HEK293 (cell line): ENCODE measurements around the gene ALDH1B1.

Source experiments
- CTCF ChIA-PET: fragments of 350-600 bp; formaldehyde crosslinking; extraction: SDS; loops from one replicate; lab custom pipeline; 2021; ENCODE audit warnings: antibody characterized with exemption; lab: Yijun Ruan, JAX
- POLR2A ChIA-PET: fragments of 300-600 bp; formaldehyde crosslinking; extraction: SDS; loops from one replicate; lab custom pipeline; 2020; ENCODE audit warnings: antibody characterized with exemption, inconsistent platforms; lab: Yijun Ruan, JAX
- H3K27ac ChIP-seq: fragments of 200-500 bp; sonication (Bioruptor generic); 2 replicates; pipeline ENCODE4 v1.5.1; 2014; ENCODE audit warnings: low read depth, low read length, control low read depth, inconsistent platforms; ENCODE audit errors: extremely low read depth
- H3K36me3 ChIP-seq, 2 experiments: fragments of 200-500 bp in 1 of 2; sonication (Bioruptor generic) in 1 of 2; 1 replicate in 1 of 2; 2 replicates in 1 of 2; pipeline ENCODE4 v1.5.1; 2014 to 2017; ENCODE audit warnings: inconsistent platforms in 2 of 2, low read length in 2 of 2; ENCODE audit not compliant: control insufficient read depth in 2 of 2, insufficient read depth in 1 of 2
- H3K4me1 ChIP-seq: fragments of 200-500 bp; sonication (Bioruptor generic); 2 replicates; pipeline ENCODE4 v1.5.1; 2014; ENCODE audit warnings: mild to moderate bottlenecking, low read length, inconsistent platforms; ENCODE audit not compliant: control insufficient read depth, insufficient read depth
- H3K4me3 ChIP-seq: 2 replicates; pipeline ENCODE4 v1.5.1; 2011; ENCODE audit warnings: low read depth, mild to moderate bottlenecking, control low read depth, low read length, moderate library complexity
- H3K9me3 ChIP-seq: fragments of 200-500 bp; sonication (Bioruptor generic); 2 replicates; pipeline ENCODE4 v1.5.1; 2014; ENCODE audit warnings: low read depth, low read length, inconsistent platforms; ENCODE audit not compliant: control insufficient read depth, insufficient read depth
- HOXA7 ChIP-seq: sonication (generic); formaldehyde crosslinking; IDR thresholded peaks from 2 replicates; pipeline ENCODE4 v1.8.1; 2022; ENCODE audit warnings: missing genetic modification reagents, borderline replicate concordance
- HOXD13 ChIP-seq: sonication (generic); formaldehyde crosslinking; IDR thresholded peaks from 2 replicates; pipeline ENCODE4 v1.8.0; 2022; ENCODE audit warnings: missing genetic modification reagents, borderline replicate concordance
- KLF1 ChIP-seq: fragments of 450-650 bp; formaldehyde crosslinking; IDR thresholded peaks from 2 replicates; pipeline ENCODE4 v1.5.1; 2016; ENCODE audit warnings: missing biosample characterization, missing genetic modification characterization
- ZBTB6 ChIP-seq: fragments of 450-650 bp; formaldehyde crosslinking; IDR thresholded peaks from 2 replicates; pipeline ENCODE4 v1.5.1; 2017; ENCODE audit warnings: missing biosample characterization, missing genetic modification characterization
- ZBTB8A ChIP-seq: fragments of 450-650 bp; formaldehyde crosslinking; IDR thresholded peaks from 2 replicates; pipeline ENCODE4 v1.5.1; 2016; ENCODE audit warnings: missing biosample characterization, missing genetic modification characterization
- ZFHX2 ChIP-seq: fragments of 450-650 bp; formaldehyde crosslinking; conservative IDR thresholded peaks from 2 replicates; pipeline ENCODE4 v1.5.1; 2016; ENCODE audit warnings: missing biosample characterization, missing genetic modification characterization
- ZFP3 ChIP-seq: fragments of 450-650 bp; formaldehyde crosslinking; IDR thresholded peaks from 2 replicates; pipeline ENCODE4 v1.5.1; 2016; ENCODE audit warnings: low read depth, missing biosample characterization, missing genetic modification characterization
- ZFP37 ChIP-seq: fragments of 450-650 bp; formaldehyde crosslinking; IDR thresholded peaks from 2 replicates; pipeline ENCODE4 v1.5.1; 2016; ENCODE audit warnings: missing biosample characterization, missing genetic modification characterization
- ZNF140 ChIP-seq: fragments of 450-650 bp; formaldehyde crosslinking; IDR thresholded peaks from 2 replicates; pipeline ENCODE4 v1.5.1; 2016; ENCODE audit warnings: missing biosample characterization, missing genetic modification characterization
- ZNF146 ChIP-seq: fragments of 450-650 bp; formaldehyde crosslinking; IDR thresholded peaks from 2 replicates; pipeline ENCODE4 v1.5.1; 2016; ENCODE audit warnings: missing biosample characterization, missing genetic modification characterization
- ZNF24 ChIP-seq: fragments of 450-650 bp; formaldehyde crosslinking; IDR thresholded peaks from 2 replicates; pipeline ENCODE4 v1.5.1; 2016; ENCODE audit warnings: missing biosample characterization, missing genetic modification characterization
- ZNF292 ChIP-seq: fragments of 450-650 bp; formaldehyde crosslinking; IDR thresholded peaks from 2 replicates; pipeline ENCODE4 v1.5.1; 2016; ENCODE audit warnings: low read depth, missing biosample characterization, missing genetic modification characterization, borderline replicate concordance
- ZNF366 ChIP-seq: fragments of 450-650 bp; formaldehyde crosslinking; conservative IDR thresholded peaks from 2 replicates; pipeline ENCODE4 v1.5.1; 2016; ENCODE audit warnings: missing biosample characterization, missing genetic modification characterization
- ZNF37A ChIP-seq: fragments of 450-650 bp; IDR thresholded peaks from 2 replicates; pipeline ENCODE4 v1.5.1; 2018; ENCODE audit warnings: missing biosample characterization, missing genetic modification characterization
- ZNF391 ChIP-seq: fragments of 450-650 bp; formaldehyde crosslinking; IDR thresholded peaks from 2 replicates; pipeline ENCODE4 v1.5.1; 2016; ENCODE audit warnings: low read depth, missing biosample characterization, missing genetic modification characterization, borderline replicate concordance
- ZNF510 ChIP-seq: fragments of 450-650 bp; formaldehyde crosslinking; IDR thresholded peaks from 2 replicates; pipeline ENCODE4 v1.5.1; 2018; ENCODE audit warnings: mild to moderate bottlenecking, missing genetic modification characterization, missing biosample characterization; ENCODE audit not compliant: insufficient replicate concordance
- ZNF514 ChIP-seq: fragments of 450-650 bp; formaldehyde crosslinking; IDR thresholded peaks from 2 replicates; pipeline ENCODE4 v1.5.1; 2016; ENCODE audit warnings: missing biosample characterization, missing genetic modification characterization
- ZNF600 ChIP-seq: fragments of 450-650 bp; formaldehyde crosslinking; IDR thresholded peaks from 2 replicates; pipeline ENCODE4 v1.5.1; 2016; ENCODE audit warnings: missing biosample characterization, missing genetic modification characterization
- ZNF654 ChIP-seq: fragments of 450-650 bp; formaldehyde crosslinking; IDR thresholded peaks from 2 replicates; pipeline ENCODE4 v1.5.1; 2016; ENCODE audit warnings: low read depth, missing biosample characterization, missing genetic modification characterization
- ZNF707 ChIP-seq: fragments of 450-650 bp; formaldehyde crosslinking; IDR thresholded peaks from 2 replicates; pipeline ENCODE4 v1.5.1; 2016; ENCODE audit warnings: missing biosample characterization, missing genetic modification characterization
- ZNF777 ChIP-seq: fragments of 450-650 bp; formaldehyde crosslinking; IDR thresholded peaks from 2 replicates; pipeline ENCODE4 v1.5.1; 2017; ENCODE audit warnings: missing biosample characterization, missing genetic modification characterization, borderline replicate concordance
- TF ChIP-seq, protein P1 (sequence below): fragments of 450-650 bp; formaldehyde crosslinking; IDR thresholded peaks from 2 replicates; pipeline ENCODE4 v1.5.1; 2017; ENCODE audit warnings: missing biosample characterization, missing genetic modification characterization
- TF ChIP-seq, protein P2 (sequence below): fragments of 450-650 bp; formaldehyde crosslinking; IDR thresholded peaks from 2 replicates; pipeline ENCODE4 v1.5.1; 2016; ENCODE audit warnings: missing biosample characterization, missing genetic modification characterization
- TF ChIP-seq, protein P3 (sequence below): fragments of 450-650 bp; formaldehyde crosslinking; IDR thresholded peaks from 2 replicates; pipeline ENCODE4 v1.5.1; 2016; ENCODE audit warnings: missing biosample characterization, missing genetic modification characterization, borderline replicate concordance
- TF ChIP-seq, protein P4 (sequence below): fragments of 450-650 bp; formaldehyde crosslinking; IDR thresholded peaks from 2 replicates; pipeline ENCODE4 v1.5.0; 2017; ENCODE audit warnings: missing biosample characterization, missing genetic modification characterization, borderline replicate concordance

ALDH1B1 gene

GRCh38 chr9:38344566-38345324, 47.8 kb upstream of the ALDH1B1 start:
- no peaks in the 10 kb centered on the region for H3K9me3 ChIP-seq
- H3K27ac ChIP-seq, result no peak overlapping the region
- no peak overlapping the region for H3K4me3 ChIP-seq
- ChIA-PET POLR2A (no interaction called here), CTCF (interaction anchor here (0.7 kb wide), 1 partner anchor 409 kb away, joined by 4 read pairs; no protein-coding TSS in a partner anchor)
- no peaks in the 10 kb centered on the region for H3K4me1 ChIP-seq
- TF ChIP-seq ZNF391 (tag by site-specific recombination) (no peak), ZNF366 (tag by site-specific recombination) (no peak), KLF1 (tag by site-specific recombination) (no peak), ZBTB8A (no peak), ZFP37 (tag by site-specific recombination) (no peak), ZNF510 (tag by site-specific recombination) (no peak), HOXD13 (CRISPR knock-in tag) (no peak), ZNF654 (no peak), ZNF140 (tag by site-specific recombination) (no peak), ZBTB6 (tag by site-specific recombination) (no peak), ZNF37A (tag by site-specific recombination) (no peak), ZNF514 (tag by site-specific recombination) (no peak)
- TF ChIP-seq, protein P1, sequence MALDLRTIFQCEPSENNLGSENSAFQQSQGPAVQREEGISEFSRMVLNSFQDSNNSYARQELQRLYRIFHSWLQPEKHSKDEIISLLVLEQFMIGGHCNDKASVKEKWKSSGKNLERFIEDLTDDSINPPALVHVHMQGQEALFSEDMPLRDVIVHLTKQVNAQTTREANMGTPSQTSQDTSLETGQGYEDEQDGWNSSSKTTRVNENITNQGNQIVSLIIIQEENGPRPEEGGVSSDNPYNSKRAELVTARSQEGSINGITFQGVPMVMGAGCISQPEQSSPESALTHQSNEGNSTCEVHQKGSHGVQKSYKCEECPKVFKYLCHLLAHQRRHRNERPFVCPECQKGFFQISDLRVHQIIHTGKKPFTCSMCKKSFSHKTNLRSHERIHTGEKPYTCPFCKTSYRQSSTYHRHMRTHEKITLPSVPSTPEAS (tag by site-specific recombination), result no peak
- TF ChIP-seq, protein P2, sequence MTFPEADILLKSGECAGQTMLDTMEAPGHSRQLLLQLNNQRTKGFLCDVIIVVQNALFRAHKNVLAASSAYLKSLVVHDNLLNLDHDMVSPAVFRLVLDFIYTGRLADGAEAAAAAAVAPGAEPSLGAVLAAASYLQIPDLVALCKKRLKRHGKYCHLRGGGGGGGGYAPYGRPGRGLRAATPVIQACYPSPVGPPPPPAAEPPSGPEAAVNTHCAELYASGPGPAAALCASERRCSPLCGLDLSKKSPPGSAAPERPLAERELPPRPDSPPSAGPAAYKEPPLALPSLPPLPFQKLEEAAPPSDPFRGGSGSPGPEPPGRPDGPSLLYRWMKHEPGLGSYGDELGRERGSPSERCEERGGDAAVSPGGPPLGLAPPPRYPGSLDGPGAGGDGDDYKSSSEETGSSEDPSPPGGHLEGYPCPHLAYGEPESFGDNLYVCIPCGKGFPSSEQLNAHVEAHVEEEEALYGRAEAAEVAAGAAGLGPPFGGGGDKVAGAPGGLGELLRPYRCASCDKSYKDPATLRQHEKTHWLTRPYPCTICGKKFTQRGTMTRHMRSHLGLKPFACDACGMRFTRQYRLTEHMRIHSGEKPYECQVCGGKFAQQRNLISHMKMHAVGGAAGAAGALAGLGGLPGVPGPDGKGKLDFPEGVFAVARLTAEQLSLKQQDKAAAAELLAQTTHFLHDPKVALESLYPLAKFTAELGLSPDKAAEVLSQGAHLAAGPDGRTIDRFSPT (tag by site-specific recombination), result no peak
- TF ChIP-seq, protein P3, sequence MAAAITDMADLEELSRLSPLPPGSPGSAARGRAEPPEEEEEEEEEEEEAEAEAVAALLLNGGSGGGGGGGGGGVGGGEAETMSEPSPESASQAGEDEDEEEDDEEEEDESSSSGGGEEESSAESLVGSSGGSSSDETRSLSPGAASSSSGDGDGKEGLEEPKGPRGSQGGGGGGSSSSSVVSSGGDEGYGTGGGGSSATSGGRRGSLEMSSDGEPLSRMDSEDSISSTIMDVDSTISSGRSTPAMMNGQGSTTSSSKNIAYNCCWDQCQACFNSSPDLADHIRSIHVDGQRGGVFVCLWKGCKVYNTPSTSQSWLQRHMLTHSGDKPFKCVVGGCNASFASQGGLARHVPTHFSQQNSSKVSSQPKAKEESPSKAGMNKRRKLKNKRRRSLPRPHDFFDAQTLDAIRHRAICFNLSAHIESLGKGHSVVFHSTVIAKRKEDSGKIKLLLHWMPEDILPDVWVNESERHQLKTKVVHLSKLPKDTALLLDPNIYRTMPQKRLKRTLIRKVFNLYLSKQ (tag by site-specific recombination), result no peak
- TF ChIP-seq, all 188 proteins: peak for 0
- no peaks in the 10 kb centered on the region for H3K36me3 ChIP-seq

DNA sequence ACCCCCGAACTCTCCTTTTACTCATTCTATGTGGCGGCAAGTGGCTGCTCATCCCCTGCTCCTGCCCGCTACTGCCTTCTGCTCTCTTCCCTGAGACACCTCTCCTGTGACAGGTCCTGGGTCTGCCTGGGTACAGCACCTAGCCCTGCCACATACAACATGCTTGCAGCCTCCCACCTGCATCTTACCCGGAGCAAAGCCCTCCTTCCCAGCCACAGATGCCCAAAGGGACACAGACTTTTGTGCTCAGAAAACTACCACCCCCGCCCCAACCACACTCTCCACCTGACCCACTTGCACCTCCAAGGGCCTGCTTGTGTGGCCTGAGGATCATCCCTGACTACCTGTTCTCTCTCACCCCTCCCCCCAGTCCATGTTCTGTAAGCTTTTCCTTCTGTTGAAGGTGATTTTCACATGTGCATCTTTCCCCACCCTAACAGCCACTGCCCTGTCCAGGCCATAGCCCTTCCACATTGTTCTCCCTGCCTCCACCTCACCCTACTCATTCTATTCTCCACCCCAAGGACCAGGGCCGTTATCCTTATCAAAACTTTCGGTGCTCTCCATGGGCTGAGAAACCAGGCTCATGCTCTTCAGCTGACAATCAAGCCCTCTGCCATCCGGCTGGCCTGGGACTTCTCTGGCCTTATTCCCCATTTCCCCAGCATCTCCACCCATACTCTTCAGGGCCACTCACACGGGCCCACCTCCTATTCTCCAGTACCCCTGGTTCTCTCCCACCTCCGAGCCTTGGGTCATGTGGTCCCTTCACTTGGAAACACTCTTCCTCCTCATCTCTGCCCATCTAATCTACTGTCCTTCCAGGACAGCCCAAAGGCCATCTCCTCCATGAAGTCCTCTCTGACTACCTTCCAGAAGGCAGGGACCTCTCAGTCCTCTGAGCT, 46.4 kb upstream of the ALDH1B1 start:
- no peak overlapping the region for H3K4me3 ChIP-seq
- H3K9me3 ChIP-seq, result no peaks in the 10 kb centered on the region
- no peaks in the 10 kb centered on the region for H3K36me3 ChIP-seq
- CTCF ChIA-PET, result no interaction called here
- no peak overlapping the region for H3K27ac ChIP-seq
- POLR2A ChIA-PET, result no interaction called here
- H3K4me1 ChIP-seq, result no peaks in the 10 kb centered on the region
- TF ChIP-seq ZFHX2 (tag by site-specific recombination) (no peak), ZNF600 (tag by site-specific recombination) (no peak), ZNF292 (tag by site-specific recombination) (no peak), ZNF24 (tag by site-specific recombination) (no peak), HOXA7 (CRISPR knock-in tag) (no peak), ZNF146 (no peak), ZFP3 (tag by site-specific recombination) (no peak), ZNF707 (tag by site-specific recombination) (no peak), ZNF777 (tag by site-specific recombination) (no peak)
- TF ChIP-seq, protein P4, sequence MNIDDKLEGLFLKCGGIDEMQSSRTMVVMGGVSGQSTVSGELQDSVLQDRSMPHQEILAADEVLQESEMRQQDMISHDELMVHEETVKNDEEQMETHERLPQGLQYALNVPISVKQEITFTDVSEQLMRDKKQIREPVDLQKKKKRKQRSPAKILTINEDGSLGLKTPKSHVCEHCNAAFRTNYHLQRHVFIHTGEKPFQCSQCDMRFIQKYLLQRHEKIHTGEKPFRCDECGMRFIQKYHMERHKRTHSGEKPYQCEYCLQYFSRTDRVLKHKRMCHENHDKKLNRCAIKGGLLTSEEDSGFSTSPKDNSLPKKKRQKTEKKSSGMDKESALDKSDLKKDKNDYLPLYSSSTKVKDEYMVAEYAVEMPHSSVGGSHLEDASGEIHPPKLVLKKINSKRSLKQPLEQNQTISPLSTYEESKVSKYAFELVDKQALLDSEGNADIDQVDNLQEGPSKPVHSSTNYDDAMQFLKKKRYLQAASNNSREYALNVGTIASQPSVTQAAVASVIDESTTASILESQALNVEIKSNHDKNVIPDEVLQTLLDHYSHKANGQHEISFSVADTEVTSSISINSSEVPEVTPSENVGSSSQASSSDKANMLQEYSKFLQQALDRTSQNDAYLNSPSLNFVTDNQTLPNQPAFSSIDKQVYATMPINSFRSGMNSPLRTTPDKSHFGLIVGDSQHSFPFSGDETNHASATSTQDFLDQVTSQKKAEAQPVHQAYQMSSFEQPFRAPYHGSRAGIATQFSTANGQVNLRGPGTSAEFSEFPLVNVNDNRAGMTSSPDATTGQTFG (tag by site-specific recombination), result no peak
